Measurements from ENCODE around the gene MLPH. TPM values are rescaled to one million over a fixed set of nuclear protein-coding genes. Genes with fewer than 3 reads are reported as not detected.

Gene MLPH
- total RNA-seq, 4 donors from 2014 or later, result 1.8 to 13.8 (median 10.8) TPM

- TF ChIP-seq CTCF (IDR thresholded peaks at IDR 0.05), result no peak
- no peak for TF ChIP-seq POLR2AphosphoS5 (IDR thresholded peaks at IDR 0.05)
- TF ChIP-seq POLR2A (IDR thresholded peaks at IDR 0.05), result no peak
- no peak for TF ChIP-seq EP300 (IDR thresholded peaks at IDR 0.05)
These were observed 38.4 kb upstream of the MLPH start for GRCh38 chr2:237448626-237449025.

GRCh38 chr2:237449193-237449881 lies 37.7 kb upstream of the MLPH start:
- peak; percentile 89 for ATAC-seq
- no peak for TF ChIP-seq POLR2A (IDR thresholded peaks at IDR 0.05)
- TF ChIP-seq CTCF (IDR thresholded peaks at IDR 0.05), result no peak
- peak; percentile 64 for TF ChIP-seq POLR2AphosphoS5 (IDR thresholded peaks at IDR 0.05)
- no peak for TF ChIP-seq EP300 (IDR thresholded peaks at IDR 0.05)
- 29 to 62% methylated on average over 2 to 11 of the region's 13 CpGs for WGBS, 2 donors (ENCODE audit: low coverage in 1 of 2)
- H3K36me3 ChIP-seq, result no peaks in the 10 kb centered on the region
- no peaks in the 10 kb centered on the region for H3K9me3 ChIP-seq
- no peak overlapping the region for H3K4me3 ChIP-seq
- peaks cover 0 to 35% (median 11%) of the 10 kb centered on the region in 3 donors for H3K4me1 ChIP-seq
- no peaks in the 10 kb centered on the region for H3K27me3 ChIP-seq
- peak overlapping the region in 3 of 4 donors; percentile 58 to 78 (median 69) for H3K27ac ChIP-seq

More at GRCh38 chr2:237448626-237449025, 38.4 kb upstream of the MLPH start:
- H3K4me3 ChIP-seq, result no peak overlapping the region
- H3K9me3 ChIP-seq, result no peaks in the 10 kb centered on the region
- peak overlapping the region in 2 of 4 donors; percentile 69 to 78 for H3K27ac ChIP-seq
- no peaks in the 10 kb centered on the region for H3K36me3 ChIP-seq
- peaks cover 0 to 35% (median 11%) of the 10 kb centered on the region in 3 donors for H3K4me1 ChIP-seq
- 78 to 100% methylated on average over 1 to 2 of the region's 6 CpGs for WGBS, 2 donors (ENCODE audit: low coverage in 1 of 2)
- no peak for ATAC-seq
- no peaks in the 10 kb centered on the region for H3K27me3 ChIP-seq

GRCh38 chr2:237450108-237450507 lies 36.9 kb upstream of the MLPH start:
- 92 to 94% methylated on average over 2 to 6 of the region's 6 CpGs for WGBS, 2 donors (ENCODE audit: low coverage in 1 of 2)
- Histone ChIP-seq H3K9me3 (no peaks in the 10 kb centered on the region), H3K36me3 (no peaks in the 10 kb centered on the region), H3K4me1 (peaks cover 0 to 35% (median 11%) of the 10 kb centered on the region in 3 donors), H3K4me3 (no peak overlapping the region), H3K27ac (peak overlapping the region in 3 of 4 donors; percentile 58 to 78 (median 69)), H3K27me3 (no peaks in the 10 kb centered on the region)
- no peak for ATAC-seq
- TF ChIP-seq CTCF (IDR thresholded peaks at IDR 0.05), result no peak
- TF ChIP-seq EP300 (IDR thresholded peaks at IDR 0.05), result no peak

DNA sequence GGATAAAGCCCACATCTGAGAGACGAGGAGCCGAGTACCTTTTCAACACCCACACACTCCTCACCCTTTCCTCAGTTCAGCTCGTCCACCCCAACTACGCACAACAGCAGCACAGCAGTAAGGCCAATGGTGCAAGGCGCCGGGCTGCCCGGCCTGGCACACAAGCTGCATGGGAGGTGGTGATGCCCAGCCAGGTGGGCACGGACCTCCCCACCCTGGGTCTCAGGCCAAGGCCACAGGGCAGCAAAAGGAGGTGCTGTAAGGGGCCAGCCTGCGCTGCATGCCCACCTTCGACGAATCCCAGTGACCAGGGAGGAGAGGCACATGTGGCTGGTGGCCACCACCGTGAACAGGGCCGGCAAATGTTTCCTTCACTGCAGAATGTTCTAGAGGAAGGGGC lies 36.5 kb upstream of the MLPH start:
- Histone ChIP-seq H3K27me3 (no peaks in the 10 kb centered on the region), H3K27ac (peak overlapping the region in 2 of 4 donors; percentile 69 to 78), H3K4me3 (no peak overlapping the region), H3K4me1 (peaks cover 0 to 35% (median 11%) of the 10 kb centered on the region in 3 donors), H3K9me3 (no peaks in the 10 kb centered on the region), H3K36me3 (no peaks in the 10 kb centered on the region)
- 82 to 92% methylated on average over 2 of the region's 13 CpGs for WGBS, 2 donors (ENCODE audit: low coverage in 1 of 2)
- TF ChIP-seq EP300 (IDR thresholded peaks at IDR 0.05) (no peak), POLR2A (IDR thresholded peaks at IDR 0.05) (no peak), POLR2AphosphoS5 (IDR thresholded peaks at IDR 0.05) (no peak), CTCF (IDR thresholded peaks at IDR 0.05) (no peak)
- ATAC-seq, result no peak
